GM08714 (cell line): Measurements from ENCODE around the gene SESN1.

Experiments
- H3K4me3 ChIP-seq: fragments of 200-500 bp; sonication (Bioruptor generic); 2 replicates; pipeline ENCODE4 v1.5.1; 2014; ENCODE audit warnings: mild to moderate bottlenecking, low read length, inconsistent platforms
- ZNF274 ChIP-seq: IDR thresholded peaks from 2 replicates; pipeline ENCODE4 v1.6.1; 2012; ENCODE audit warnings: mild to moderate bottlenecking, low read depth, low read length

SESN1 gene

DNA sequence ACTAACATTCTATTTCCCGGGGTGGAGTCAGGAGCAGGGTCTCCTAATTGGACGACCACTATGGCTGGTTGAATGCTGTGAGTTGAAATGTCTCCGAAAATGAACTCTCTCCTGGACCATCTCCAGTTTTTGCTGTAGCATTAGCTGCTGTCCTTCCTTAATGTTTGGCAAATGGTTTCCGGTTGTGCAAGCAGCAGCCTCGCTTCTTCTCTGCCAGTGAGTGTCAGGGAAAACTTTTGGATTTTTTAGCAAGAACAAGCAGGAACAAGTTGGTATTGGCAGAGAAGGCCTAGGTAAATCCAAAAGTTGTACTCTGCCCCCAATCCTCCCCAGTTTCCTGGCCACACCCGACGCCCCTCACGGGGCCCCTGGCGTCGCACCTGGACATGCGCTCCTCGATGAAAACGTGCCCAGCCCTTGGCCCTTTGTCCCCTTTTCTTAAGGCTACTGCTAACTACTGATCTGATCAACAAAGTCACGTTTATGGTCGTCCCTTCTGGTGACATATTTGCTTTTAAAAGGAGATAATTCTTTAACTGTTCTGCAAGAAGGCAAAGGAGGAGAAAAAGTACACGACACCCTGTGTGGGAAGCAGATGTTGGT lies 143.2 kb downstream of the SESN1 start:
- no peak for TF ChIP-seq ZNF274
- H3K4me3 ChIP-seq, result no peak overlapping the region

- H3K4me3 ChIP-seq, result no peak overlapping the region
- no peak for TF ChIP-seq ZNF274
These were observed 146.4 kb downstream of the SESN1 start for GRCh38 chr6:108948181-108948661.

DNA sequence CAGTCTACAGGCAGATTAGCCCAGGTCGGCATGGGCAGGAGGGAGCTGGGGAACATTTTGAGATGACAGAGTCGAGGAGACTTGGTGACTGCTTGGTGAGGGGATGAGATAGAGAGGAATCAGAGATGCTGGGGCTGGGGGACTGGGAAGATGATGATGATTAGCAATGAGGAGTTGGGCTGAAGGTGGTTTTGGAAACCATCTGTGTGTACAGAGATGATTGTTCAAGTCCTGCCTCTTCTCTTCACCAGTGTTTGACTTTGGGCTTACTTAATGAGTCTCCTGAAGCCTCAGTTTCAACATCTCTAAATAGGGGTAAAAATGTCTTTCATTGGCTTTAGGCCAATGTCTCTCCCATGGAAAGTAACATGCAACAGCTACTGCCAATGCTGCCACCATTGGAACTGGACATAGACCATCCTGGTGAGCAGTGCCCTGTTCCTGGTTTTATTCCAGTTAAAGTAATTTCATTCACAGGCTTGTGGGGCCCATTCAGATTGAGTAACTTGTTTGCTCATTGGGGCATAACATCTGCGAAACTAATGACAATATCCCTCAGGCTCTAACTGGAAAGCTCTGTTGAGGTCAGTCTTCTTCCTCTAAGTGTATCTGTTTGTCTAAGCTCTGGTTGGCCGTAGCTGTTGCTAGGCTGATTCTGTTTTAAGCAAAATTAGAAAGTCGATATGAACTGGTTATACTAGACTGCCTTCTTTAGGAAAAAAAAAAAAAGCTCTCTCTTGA lies 147.4 kb downstream of the SESN1 start:
- no peak for TF ChIP-seq ZNF274
- H3K4me3 ChIP-seq, result no peak overlapping the region

GRCh38 chr6:108946695-108947094 lies 148.0 kb downstream of the SESN1 start:
- no peak for TF ChIP-seq ZNF274
- no peak overlapping the region for H3K4me3 ChIP-seq

GRCh38 chr6:108945681-108946159 lies 148.9 kb downstream of the SESN1 start:
- no peak overlapping the region for H3K4me3 ChIP-seq
- no peak for TF ChIP-seq ZNF274

DNA sequence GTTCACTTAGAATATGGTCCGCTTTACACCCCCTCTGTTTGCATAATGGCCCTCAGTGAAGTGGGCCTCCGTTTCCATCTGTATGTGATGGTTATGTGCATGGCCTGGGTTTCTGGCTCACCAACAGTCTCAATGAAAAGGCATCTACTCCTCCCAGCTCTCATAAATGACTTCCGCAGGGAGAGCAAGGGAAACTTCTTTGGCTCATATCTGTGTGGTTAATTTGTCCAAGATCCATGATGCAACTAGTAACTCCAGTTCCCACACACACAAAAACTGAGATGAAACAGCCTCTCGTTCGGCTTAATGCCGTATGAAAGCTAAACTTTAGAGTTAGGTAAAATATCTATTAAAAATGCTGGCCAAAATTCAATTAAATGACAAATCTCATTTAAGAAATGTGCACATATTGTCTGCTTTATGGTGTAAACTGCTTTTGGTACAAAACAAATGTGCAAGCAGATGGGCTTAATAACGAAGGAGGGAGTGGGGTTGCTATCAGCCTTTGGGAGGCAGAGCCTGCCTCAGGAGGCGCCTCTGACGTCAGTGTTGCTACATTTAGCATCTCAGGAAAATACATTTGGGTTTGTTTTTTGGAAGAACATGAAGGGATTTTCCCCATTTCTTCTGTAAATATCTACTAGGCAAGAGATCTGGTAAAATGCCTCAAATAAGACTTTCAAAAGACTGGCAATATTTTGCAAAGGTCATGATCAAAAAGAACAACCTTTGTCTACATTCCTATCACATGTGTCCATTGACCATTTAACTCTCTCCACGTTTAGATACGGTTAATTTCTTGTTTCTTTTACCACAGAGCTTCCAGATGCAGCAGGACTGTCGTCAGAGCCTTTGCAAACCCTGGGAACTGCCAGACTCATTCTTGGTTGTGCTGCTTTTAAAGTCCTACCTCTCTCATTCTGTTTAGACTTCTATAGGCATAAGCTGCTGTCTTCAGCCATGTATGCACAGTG lies 149.7 kb downstream of the SESN1 start:
- no peak overlapping the region for H3K4me3 ChIP-seq

GRCh38 chr6:108944071-108944470 lies 150.6 kb downstream of the SESN1 start:
- TF ChIP-seq ZNF274, result no peak
- no peak overlapping the region for H3K4me3 ChIP-seq

More for the DNA sequence above, 149.7 kb downstream of the SESN1 start:
- no peak for TF ChIP-seq ZNF274

- no peak for TF ChIP-seq ZNF274
- H3K4me3 ChIP-seq, result no peak overlapping the region
These were observed 151.8 kb downstream of the SESN1 start for GRCh38 chr6:108942556-108943492.

GRCh38 chr6:108941859-108942258 lies 152.8 kb downstream of the SESN1 start:
- H3K4me3 ChIP-seq, result no peak overlapping the region
- no peak for TF ChIP-seq ZNF274

- no peak for TF ChIP-seq ZNF274
- H3K4me3 ChIP-seq, result no peak overlapping the region
These were observed 153.4 kb downstream of the SESN1 start for GRCh38 chr6:108941281-108941680.

GRCh38 chr6:108940741-108941140 lies 153.9 kb downstream of the SESN1 start:
- no peak overlapping the region for H3K4me3 ChIP-seq
- no peak for TF ChIP-seq ZNF274

DNA sequence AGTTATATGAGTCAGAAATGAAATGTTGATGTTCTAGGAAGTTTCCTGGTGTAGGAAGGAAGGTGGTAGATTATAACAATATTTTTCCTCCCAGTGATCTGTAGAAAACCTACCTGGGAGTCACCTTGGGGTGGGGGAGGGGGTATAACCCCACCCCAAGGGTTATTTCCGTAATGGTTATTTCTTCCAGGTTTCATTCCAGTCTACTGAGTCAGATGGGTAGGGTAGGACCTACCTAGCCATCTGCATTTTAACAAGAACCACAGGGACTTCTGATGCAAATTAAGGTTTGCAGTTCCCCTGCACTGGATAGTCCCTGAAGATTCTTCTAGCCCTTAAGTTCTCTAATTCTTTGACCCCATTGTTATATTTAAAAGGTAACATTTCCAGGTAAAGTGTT lies 157.5 kb downstream of the SESN1 start:
- H3K4me3 ChIP-seq, result no peak overlapping the region
- TF ChIP-seq ZNF274, result no peak
